ENCODE data around the gene MKX.

DNA sequence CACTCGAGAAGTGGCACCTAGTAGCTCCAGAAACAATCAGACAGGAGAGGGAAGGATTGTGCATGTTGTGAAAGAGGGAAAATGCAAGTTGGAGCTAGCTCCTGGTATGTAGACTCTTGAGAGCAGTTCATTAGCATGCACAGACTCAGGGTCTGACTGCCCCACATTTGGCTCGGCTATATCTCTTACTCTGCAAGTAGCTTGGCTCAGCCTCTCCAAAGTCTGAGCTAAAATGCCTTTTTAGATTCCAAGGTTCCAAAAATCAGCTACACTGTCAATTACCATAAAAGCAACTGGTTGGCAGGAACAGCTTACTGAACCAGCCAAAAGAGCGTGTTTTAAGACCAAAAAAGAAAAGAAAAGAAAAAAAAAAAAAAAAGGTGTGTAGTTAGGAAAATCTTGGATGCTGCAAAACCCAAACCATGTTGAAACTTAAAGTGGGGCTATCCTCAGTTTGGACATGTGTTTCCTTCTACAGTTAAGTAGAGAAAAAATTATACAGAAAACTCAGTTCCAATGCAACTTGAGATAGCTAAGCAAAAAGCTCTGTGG is 65.5 kb downstream of the MKX start:
- TF ChIP-seq, protein P1, sequence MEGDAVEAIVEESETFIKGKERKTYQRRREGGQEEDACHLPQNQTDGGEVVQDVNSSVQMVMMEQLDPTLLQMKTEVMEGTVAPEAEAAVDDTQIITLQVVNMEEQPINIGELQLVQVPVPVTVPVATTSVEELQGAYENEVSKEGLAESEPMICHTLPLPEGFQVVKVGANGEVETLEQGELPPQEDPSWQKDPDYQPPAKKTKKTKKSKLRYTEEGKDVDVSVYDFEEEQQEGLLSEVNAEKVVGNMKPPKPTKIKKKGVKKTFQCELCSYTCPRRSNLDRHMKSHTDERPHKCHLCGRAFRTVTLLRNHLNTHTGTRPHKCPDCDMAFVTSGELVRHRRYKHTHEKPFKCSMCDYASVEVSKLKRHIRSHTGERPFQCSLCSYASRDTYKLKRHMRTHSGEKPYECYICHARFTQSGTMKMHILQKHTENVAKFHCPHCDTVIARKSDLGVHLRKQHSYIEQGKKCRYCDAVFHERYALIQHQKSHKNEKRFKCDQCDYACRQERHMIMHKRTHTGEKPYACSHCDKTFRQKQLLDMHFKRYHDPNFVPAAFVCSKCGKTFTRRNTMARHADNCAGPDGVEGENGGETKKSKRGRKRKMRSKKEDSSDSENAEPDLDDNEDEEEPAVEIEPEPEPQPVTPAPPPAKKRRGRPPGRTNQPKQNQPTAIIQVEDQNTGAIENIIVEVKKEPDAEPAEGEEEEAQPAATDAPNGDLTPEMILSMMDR (IDR thresholded peaks at IDR 0.05): no peak
- TF ChIP-seq POLR2AphosphoS5 (IDR thresholded peaks at IDR 0.05) (no peak), POLR2A (IDR thresholded peaks at IDR 0.05) (no peak)

Measured in transverse colon (tissue), 4 donors.